Hepatic stellate cell (primary cell): ENCODE measurements around the gene UFSP1.
A peak's percentile ranks its signal among the peaks of the same experiment; 100 is the strongest.

Source experiments
- DNase-seq: peaks from one replicate; pipeline ENCODE4 v3.0.0; 2011; ENCODE audit warnings: low spot score

Gene UFSP1

GRCh38 chr7:100880645-100881044 lies 8.9 kb downstream of the UFSP1 start:
- no peak for DNase-seq

GRCh38 chr7:100879685-100880261 lies 9.7 kb downstream of the UFSP1 start:
- no peak for DNase-seq

GRCh38 chr7:100878685-100879084 lies 10.8 kb downstream of the UFSP1 start:
- DNase-seq = no peak

- DNase-seq = no peak
Observed at GRCh38 chr7:100878013-100878412, 11.5 kb downstream of the UFSP1 start.

GRCh38 chr7:100875356-100875751 lies 14.2 kb downstream of the UFSP1 start:
- peak; percentile 55 for DNase-seq

GRCh38 chr7:100874577-100875355 lies 14.7 kb downstream of the UFSP1 start, which contains the start of gene SRRT:
SRRT (plus strand) TSS chr7:100875103; CDS start chr7:100875591, 488 bp downstream.
- peak; percentile 99 for DNase-seq

GRCh38 chr7:100874300-100874576 lies 15.3 kb downstream of the UFSP1 start:
- DNase-seq = no peak

GRCh38 chr7:100873599-100874299 lies 15.8 kb downstream of the UFSP1 start:
- no peak for DNase-seq

GRCh38 chr7:100867776-100868485 lies 21.6 kb downstream of the UFSP1 start:
- DNase-seq = no peak

GRCh38 chr7:100867040-100867775 lies 22.3 kb downstream of the UFSP1 start, which contains the start of gene TRIP6:
TRIP6 (plus strand) TSS chr7:100867387; CDS start chr7:100867498, 111 bp downstream.
- peak; percentile 99 for DNase-seq

GRCh38 chr7:100866729-100867039 lies 22.8 kb downstream of the UFSP1 start:
- no peak for DNase-seq

GRCh38 chr7:100865938-100866728 lies 23.4 kb downstream of the UFSP1 start:
- DNase-seq = no peak

- DNase-seq = no peak
Observed at GRCh38 chr7:100865372-100865911, 24.1 kb downstream of the UFSP1 start.

GRCh38 chr7:100864263-100864845 lies 25.2 kb downstream of the UFSP1 start:
- no peak for DNase-seq

GRCh38 chr7:100863406-100863950 lies 26.0 kb downstream of the UFSP1 start:
- no peak for DNase-seq

GRCh38 chr7:100861616-100861985 lies 27.9 kb downstream of the UFSP1 start:
- DNase-seq = no peak

- DNase-seq = no peak
Observed at GRCh38 chr7:100860702-100861615, 28.6 kb downstream of the UFSP1 start.

- no peak for DNase-seq
Observed at GRCh38 chr7:100859856-100860255, 29.7 kb downstream of the UFSP1 start.

GRCh38 chr7:100856871-100857282 lies 32.6 kb downstream of the UFSP1 start:
- no peak for DNase-seq
